Prostate gland (tissue), 2 donors: ENCODE results near the gene EZH1.

Experiments used
- CTCF ChIP-seq, 4 experiments: fragments of 200-600 bp in 2 of 4; fragments of 450-650 bp in 2 of 4; sonication (generic) in 2 of 4; IDR thresholded peaks; 1 replicate in 3 of 4; 2 replicates in 1 of 4; pipeline ENCODE4 v1.5.1; 2016 to 2019; ENCODE audit warnings: antibody characterized with exemption in 4 of 4, mild to moderate bottlenecking in 2 of 4, moderate library complexity in 2 of 4
- POLR2A ChIP-seq: fragments of 450-650 bp; IDR thresholded peaks from one replicate; pipeline ENCODE4 v1.6.1; 2016; ENCODE audit warnings: antibody characterized with exemption, mild to moderate bottlenecking

- TF ChIP-seq CTCF (IDR thresholded peaks at IDR 0.05) = no peak
- TF ChIP-seq POLR2A = no peak
These were observed 6.0 kb upstream of the EZH1 start for GRCh38 chr17:42750739-42751344.
